Iris pigment epithelial cell (primary cell): ENCODE data around the gene TMOD1.

Source experiments
- DNase-seq: peaks from one replicate; pipeline ENCODE4 v3.0.0-alpha.2; 2011; ENCODE audit warnings: low read depth

TMOD1 gene

GRCh38 chr9:97548819-97549540, 47.5 kb downstream of the TMOD1 start:
- no peak for DNase-seq

DNA sequence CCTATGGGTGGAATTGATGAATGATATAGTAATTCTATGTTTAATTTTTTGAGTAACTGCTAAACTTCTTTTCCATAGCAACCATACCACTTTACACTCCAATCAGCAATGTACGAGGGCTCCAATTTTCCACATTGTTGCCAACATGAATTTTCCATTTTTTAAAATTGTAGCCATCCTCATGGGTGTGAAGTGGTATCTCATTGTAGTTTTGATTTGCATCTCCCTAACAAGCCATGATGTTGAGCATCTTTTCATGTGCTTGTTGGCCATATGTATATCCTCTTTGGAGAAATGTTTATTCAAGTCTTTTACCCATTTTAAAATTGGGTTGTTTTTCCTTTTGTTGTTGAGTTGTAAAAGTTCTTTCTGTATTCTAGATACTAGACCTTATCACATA, 48.9 kb downstream of the TMOD1 start:
- no peak for DNase-seq

- DNase-seq, result no peak
Observed at GRCh38 chr9:97551308-97551707, 49.8 kb downstream of the TMOD1 start.

DNA sequence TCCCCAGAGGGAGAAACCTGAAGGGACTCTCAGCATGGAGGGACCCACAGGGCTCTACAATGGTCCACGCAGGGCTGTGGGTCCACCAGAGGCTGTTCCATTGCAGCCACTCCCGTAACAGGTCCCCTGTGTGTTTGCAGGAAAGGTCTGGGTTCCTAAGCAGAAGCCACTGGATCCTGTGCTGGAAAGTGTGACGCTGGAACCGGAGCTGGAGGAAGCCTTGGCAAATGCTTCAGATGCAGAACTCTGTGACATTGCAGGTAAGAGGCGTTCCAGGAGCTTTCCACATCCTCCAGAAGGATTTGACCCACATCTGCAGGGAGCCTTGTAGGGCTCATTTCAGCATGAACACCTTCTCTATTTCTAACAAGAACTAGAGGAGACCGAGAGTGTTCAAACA, 51.7 kb downstream of the TMOD1 start:
- no peak for DNase-seq

DNA sequence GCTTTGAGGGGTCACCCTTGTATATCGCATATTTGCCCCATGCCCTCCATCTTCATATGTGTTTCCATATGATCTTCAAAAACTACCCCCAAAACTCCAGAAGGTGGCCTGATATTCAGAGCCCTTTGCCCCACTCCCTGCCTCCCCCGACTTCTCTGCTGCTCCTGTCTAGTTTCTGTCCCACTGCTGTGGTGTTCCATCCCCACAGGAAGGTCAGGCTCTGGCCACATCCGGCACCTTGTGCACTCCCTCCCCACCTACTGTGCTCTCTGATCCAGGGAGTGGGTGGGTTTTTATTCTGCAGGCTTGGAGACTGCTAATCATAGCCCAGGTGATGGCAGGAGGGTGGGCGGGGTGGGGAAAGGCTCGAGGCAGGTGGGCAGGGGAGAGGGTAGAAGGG, 52.4 kb downstream of the TMOD1 start:
- no peak for DNase-seq

GRCh38 chr9:97554566-97555075, 53.2 kb downstream of the TMOD1 start:
- no peak for DNase-seq

DNA sequence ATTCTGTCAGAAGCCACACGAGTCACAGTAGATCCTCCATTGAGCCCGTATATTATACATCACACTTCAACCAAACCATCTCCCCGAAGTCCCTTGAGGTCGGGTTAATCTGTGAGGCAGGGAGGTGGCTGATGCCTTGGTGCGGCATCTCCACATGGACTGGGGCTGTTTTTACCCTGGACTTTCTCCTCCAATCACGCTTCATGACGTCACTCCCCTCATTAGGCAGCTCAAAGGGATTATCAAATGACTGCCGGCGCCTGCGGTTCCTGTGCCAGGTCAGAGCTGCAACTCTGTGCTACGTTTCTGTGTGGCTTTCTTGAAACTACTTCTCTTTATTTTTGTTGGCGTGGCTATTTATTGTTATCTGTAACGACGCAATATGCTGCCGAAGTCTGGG, 53.7 kb downstream of the TMOD1 start:
- peak; percentile 20 for DNase-seq

DNA sequence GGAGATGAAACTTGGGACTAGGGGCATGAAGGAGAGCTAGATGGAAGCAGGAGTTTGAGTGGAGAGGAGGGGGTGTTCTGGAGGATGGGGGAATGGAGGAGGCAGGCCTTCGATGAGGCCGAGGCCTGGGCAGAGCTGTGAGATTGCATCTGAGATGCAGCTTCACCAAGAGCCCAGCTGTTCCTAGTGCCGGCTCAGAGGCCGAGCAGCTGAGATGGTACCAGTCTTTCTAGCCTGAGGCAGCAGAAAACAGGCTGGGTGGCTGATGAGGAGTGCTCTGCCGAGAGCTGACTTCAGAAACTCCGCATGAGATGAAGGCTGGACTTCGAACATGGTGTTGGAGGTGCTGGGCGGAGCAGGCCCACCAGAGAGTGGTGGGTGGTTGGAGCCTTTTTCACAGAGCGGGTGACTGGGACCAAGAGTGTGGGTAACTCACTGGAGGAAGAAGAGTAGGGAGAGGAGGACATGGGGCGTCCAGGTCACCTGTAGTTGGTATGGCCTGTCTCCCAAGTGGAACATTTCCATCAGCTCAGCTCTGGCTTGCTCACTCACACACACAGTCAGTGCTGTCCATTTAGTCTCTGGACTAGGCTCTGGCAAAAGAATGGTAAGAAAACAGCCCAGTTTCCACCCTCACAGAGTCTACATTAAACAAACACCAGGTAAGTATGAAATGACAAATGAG, 54.7 kb downstream of the TMOD1 start:
- DNase-seq, result no peak

DNA sequence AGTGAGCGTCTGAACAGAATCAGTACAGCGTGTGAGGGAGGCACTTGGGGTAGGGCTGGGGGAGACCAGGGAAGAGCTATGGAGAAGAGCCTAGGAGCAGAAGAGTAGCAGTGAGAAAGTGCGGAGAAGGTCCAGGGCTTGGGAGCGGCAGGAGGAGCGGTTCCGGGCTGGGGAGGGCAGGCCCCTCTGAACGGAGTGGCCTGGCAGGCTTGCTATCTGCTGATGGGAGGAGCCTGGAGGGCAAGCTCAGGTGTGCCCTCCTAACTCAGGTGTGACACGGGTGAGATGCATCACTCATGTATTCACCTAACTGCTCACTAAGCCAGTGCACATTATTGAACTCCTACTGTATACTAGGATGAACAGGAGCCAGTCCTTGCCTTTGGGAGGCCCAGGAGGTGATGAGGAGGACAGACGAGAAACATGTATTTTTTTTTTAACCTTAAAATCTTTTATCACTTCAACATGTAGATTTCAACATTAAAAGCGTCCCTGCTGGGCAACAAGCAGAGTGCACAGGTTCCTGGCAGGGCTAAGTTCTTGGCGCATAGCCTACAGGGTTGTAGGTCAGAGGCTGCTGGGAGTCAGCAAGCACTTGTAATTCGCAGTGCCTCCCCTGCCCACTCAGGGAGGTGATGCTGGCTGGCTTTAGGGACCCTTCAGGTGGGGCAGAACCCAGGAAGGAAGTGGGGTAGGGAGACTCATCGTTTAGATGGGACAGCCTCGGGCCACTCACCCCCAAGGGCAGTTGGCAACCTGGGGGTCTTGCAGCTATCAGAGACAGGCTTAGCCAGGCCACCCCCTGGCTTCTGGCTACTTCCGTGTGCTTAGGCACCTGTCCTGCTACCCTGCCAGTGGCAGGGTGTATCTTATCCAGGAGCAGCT, 55.5 kb downstream of the TMOD1 start:
- no peak for DNase-seq

- no peak for DNase-seq
Observed at GRCh38 chr9:97557606-97558095, 56.2 kb downstream of the TMOD1 start.

DNA sequence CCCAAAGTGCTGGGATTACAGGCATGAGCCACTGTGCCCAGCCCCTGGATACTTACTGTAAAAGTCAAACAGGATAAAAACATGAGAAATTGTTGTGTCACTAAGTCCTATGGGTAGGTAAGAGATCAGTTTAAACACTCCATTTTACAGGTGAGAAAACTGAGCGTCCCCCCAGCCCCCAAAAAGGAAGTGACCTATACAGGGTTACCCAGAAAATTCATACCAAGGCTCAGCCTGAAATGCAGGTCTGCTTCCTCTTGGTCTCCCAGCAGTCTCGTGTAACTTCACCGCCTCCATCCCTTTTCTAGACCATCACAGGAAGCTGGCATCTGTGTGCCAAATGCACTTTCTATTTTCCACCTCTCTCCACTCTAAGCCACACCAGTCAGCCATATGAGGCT, 57.2 kb downstream of the TMOD1 start:
- no peak for DNase-seq

DNA sequence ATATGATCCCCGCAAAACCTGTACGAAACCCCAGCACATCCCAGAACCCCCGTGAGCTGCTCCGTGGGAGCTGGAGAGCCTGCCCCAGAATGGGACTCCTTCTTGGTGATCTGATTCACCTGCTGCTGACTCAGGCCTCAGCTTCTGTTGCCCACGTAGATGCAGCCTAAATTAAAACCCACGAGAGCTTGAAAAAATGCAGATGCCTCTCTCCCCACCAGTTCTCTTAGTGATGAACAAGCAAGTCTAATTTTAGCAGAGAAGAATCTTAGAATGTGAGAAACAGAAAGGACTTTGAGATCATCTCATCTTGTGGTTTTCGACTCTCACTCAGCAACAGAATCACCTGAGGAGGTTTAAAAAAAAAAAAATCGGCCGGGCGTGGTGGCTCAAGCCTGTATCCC, 57.6 kb downstream of the TMOD1 start:
- no peak for DNase-seq

- no peak for DNase-seq
Observed at GRCh38 chr9:97560154-97560553, 58.7 kb downstream of the TMOD1 start.

DNA sequence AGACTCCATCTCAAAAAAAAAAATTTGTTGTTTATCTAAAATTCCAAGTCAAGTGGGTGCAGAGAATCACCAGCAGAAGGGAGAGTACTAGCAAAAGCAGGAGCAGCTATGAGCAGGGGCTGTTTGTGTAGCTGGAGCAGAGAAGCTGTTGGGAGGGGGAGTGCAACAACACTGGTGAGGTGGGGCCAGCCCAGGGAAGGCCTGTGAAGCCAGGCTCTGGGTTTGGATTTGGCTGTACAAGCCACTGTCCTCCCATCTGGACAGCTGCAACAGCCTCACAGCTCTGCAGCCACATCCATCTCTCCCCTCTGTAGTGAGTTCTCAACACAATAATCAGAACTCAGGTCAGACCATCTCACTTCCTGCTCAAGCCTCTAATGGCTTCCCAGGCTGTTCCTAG, 59.4 kb downstream of the TMOD1 start:
- DNase-seq, result no peak

GRCh38 chr9:97561501-97561900, 60.0 kb downstream of the TMOD1 start:
- DNase-seq, result no peak

DNA sequence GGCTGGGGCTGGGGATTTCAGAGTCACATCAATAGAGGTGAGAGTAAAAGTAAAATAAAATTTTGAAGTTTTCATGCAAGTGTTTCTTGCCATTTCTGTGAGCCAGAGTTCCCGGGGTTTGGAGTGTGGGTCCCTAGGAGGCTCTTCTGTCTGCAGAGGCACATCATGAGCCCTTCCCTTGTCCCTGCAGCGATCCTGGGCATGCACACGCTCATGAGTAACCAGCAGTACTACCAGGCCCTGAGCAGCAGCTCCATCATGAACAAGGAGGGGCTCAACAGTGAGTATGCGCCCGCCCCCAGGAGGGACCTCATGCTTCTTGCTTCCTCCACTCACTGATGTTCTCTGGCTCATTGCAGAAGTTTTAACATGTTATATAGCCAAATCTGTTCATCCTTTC, 61.1 kb downstream of the TMOD1 start:
- DNase-seq, result no peak

- no peak for DNase-seq
Observed at GRCh38 chr9:97563458-97564135, 62.1 kb downstream of the TMOD1 start.

DNA sequence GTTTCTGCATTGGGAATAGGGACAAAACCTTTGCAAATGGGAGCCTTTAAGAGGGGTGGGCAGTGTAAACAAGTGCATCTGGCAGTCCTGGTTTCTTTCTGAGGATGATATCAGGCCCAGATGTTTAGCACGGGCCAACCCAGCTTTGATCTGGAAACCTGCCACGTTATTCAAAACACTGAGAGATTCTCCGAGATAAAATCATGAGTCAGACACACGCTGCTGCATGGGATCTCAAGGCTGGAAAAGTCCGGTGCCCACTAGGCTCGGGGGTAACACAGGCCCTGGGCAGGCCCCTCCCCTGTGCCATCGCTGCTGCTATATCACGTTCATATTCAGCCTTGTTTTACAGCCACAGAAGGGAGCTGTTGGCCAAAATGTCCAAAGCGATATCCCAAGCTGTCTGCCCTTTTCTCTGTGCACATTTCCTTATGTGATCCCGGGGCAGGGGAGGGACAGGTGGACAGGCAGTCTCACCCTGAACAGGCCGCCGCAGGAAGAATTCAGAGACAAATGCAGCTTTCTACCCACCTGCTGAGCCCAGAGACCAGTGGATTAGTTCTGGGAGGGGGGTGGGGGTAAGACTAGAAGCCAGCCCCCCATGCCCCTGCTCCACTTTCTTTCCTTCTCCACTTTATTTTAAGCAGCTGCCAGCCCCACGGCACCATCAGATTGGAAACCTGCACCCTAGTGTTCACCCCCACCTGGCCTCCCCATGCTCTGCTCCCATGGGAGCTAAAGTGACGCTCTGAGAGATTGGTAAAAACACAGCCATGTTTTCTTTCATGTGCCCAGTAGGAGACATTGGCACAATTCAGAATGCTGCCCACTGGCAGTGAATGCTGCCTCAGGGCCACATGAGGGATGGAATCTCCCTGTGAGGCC, 63.1 kb downstream of the TMOD1 start:
- DNase-seq, result peak; percentile 70

GRCh38 chr9:97565262-97565661, 63.8 kb downstream of the TMOD1 start:
- DNase-seq, result no peak

DNA sequence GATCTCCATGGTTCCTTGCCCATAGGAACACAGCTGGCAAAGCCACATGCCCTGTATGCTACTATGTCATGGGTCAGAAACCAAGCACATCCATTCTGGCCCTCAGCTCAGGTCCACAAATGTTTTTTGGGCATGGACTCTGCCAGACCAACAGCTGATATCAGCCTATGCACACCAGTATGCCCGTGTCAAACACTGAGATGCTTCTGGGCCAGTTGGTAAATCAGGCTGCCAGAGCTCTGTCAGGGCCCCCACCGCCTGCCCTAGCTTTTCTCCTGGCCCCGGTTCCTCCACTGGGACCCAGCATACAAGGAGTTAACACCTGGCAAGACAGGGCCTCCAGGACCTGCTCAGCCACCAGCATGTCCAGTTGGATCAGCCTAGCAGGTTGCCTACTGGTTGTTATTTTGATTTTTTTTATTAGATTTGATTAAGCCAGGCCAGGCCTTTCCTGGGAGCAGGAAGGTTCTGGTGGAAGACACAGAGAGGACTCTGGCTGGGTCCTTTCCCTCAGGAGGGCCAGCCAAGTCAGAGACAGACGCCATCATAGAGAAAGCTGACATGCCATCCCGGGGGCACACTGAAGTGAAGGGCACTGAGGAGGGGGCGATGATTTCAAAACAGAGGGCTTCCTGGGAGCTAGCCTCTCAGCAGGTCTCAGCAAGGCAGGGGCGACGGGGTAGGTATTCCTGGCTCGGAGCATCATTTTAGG, 65.9 kb downstream of the TMOD1 start:
- no peak for DNase-seq
